B cell (primary cell): ENCODE measurements around the gene THRA. TPM values are rescaled to one million over a fixed set of nuclear protein-coding genes. Genes with fewer than 3 reads are reported as not detected.

Experiments used
- ATAC-seq: fragments of 200-7000 bp; cut with Tn5 transposase; one replicate; pipeline ENCODE4 v1.10.0; 2021; ENCODE audit warnings: low read depth, mild to moderate bottlenecking, moderate number of reproducible peaks, moderate library complexity
- CTCF ChIA-PET: fragments of 350-600 bp; sonication (Branson Sonifier 250); formaldehyde crosslinking; loops from one replicate; lab custom pipeline; 2021; ENCODE audit warnings: antibody characterized with exemption, inconsistent platforms; lab: Charles Lee
- POLR2A ChIA-PET: fragments of 350-600 bp; sonication (Branson Sonifier 250); formaldehyde crosslinking; loops from one replicate; lab custom pipeline; 2021; ENCODE audit warnings: antibody characterized with exemption; lab: Charles Lee
- DNase-seq: peaks from one replicate; pipeline ENCODE4 v3.0.0; 2013
- H2AFZ ChIP-seq: 2 replicates; pipeline ENCODE4 v1.6.1; 2012; ENCODE audit warnings: mild to moderate bottlenecking, low read depth, low read length; ENCODE audit not compliant: insufficient read depth, poor library complexity, severe bottlenecking
- H3K27ac ChIP-seq, 2 donors: 1 replicate in 1 of 2; 2 replicates in 1 of 2; pipeline ENCODE4 v1.5.1; 2012 to 2013; ENCODE audit warnings: low read length in 2 of 2, mild to moderate bottlenecking in 2 of 2, moderate library complexity in 1 of 2
- H3K27me3 ChIP-seq, 4 experiments: fragments of 200-600 bp in 1 of 4; sonication (generic) in 1 of 4; replicated peaks in 1 of 4; 1 replicate in 2 of 4; 2 replicates in 2 of 4; pipeline versions ENCODE4 v1.6.1 to v1.7.0; 2013 to 2016; ENCODE audit warnings: low read length in 3 of 4, mild to moderate bottlenecking in 2 of 4, mixed read lengths in 1 of 4, moderate library complexity in 1 of 4; ENCODE audit not compliant: insufficient read depth in 4 of 4, control insufficient read depth in 3 of 4; ENCODE audit errors: control extremely low read depth in 1 of 4
- H3K36me3 ChIP-seq, 2 experiments: replicated peaks in 1 of 2; 1 replicate in 1 of 2; 2 replicates in 1 of 2; pipeline versions ENCODE4 v1.6.1 to v1.7.1; 2013; ENCODE audit warnings: low read length in 1 of 2; ENCODE audit not compliant: insufficient read depth in 2 of 2, control insufficient read depth in 1 of 2; ENCODE audit errors: control extremely low read depth in 1 of 2, extremely low read depth in 1 of 2
- H3K4me1 ChIP-seq, 2 donors: fragments of 200-600 bp in 1 of 2; sonication (generic) in 1 of 2; 1 replicate in 1 of 2; 2 replicates in 1 of 2; pipeline versions ENCODE4 v1.5.1 to v1.6.1; 2013 to 2017; ENCODE audit warnings: low read length in 2 of 2; ENCODE audit not compliant: control insufficient read depth in 2 of 2, insufficient read depth in 2 of 2
- H3K4me2 ChIP-seq: replicated peaks from 2 replicates; pipeline ENCODE3; 2012; ENCODE audit warnings: mild to moderate bottlenecking, low read depth, low read length; ENCODE audit not compliant: poor library complexity, severe bottlenecking
- H3K4me3 ChIP-seq, 5 experiments: fragments of 200-600 bp in 1 of 5; sonication (generic) in 1 of 5; 1 replicate in 3 of 5; 2 replicates in 2 of 5; pipeline versions ENCODE4 v1.5.1 to v1.7.0; 2011 to 2016; ENCODE audit warnings: low read length in 4 of 5, mild to moderate bottlenecking in 4 of 5, low read depth in 2 of 5, control low read depth in 1 of 5, moderate library complexity in 1 of 5; ENCODE audit not compliant: insufficient read depth in 1 of 5; ENCODE audit errors: control extremely low read depth in 1 of 5, extremely low read depth in 1 of 5
- H3K79me2 ChIP-seq: fragments of 200-600 bp; sonication (generic); one replicate; pipeline ENCODE4 v1.6.0; 2016; ENCODE audit warnings: low read length; ENCODE audit not compliant: control insufficient read depth, insufficient read depth
- H3K9ac ChIP-seq: fragments of 200-600 bp; sonication (generic); 2 replicates; pipeline ENCODE4 v1.6.1; 2017; ENCODE audit warnings: mild to moderate bottlenecking, low read length, moderate library complexity
- H3K9me3 ChIP-seq, 3 donors: one replicate each; pipeline versions ENCODE4 v1.6.1 to v1.7.1; 2013; ENCODE audit warnings: low read length in 2 of 3; ENCODE audit not compliant: control insufficient read depth in 2 of 3, insufficient read depth in 1 of 3; ENCODE audit errors: control extremely low read depth in 1 of 3
- H4K20me1 ChIP-seq: 2 replicates; pipeline ENCODE4 v1.6.0; 2012; ENCODE audit warnings: mild to moderate bottlenecking, low read length; ENCODE audit not compliant: insufficient read depth, control insufficient read depth, poor library complexity, severe bottlenecking
- H3K27ac Mint-ChIP-seq: one replicate; pipeline ENCODE4 v1.8.0; 2021; ENCODE audit warnings: mixed read lengths
- H3K27me3 Mint-ChIP-seq: one replicate; pipeline ENCODE4 v1.8.0; 2021; ENCODE audit warnings: mixed read lengths
- H3K4me1 Mint-ChIP-seq: one replicate; pipeline ENCODE4 v1.8.0; 2021; ENCODE audit warnings: mixed read lengths
- H3K4me3 Mint-ChIP-seq: one replicate; pipeline ENCODE4 v1.8.0; 2021; ENCODE audit warnings: mixed read lengths
- H3K9me3 Mint-ChIP-seq: one replicate; pipeline ENCODE4 v1.8.0; 2022; ENCODE audit warnings: mixed read lengths; ENCODE audit not compliant: insufficient read depth
- CTCF ChIP-seq: fragments of 200-600 bp; IDR thresholded peaks from one replicate; pipeline ENCODE4 v1.8.0; 2022; ENCODE audit warnings: antibody characterized with exemption, mild to moderate bottlenecking
- EZH2 ChIP-seq: IDR thresholded peaks from 2 replicates; pipeline ENCODE4 v1.6.1; 2012; ENCODE audit warnings: borderline replicate concordance, low read depth, mild to moderate bottlenecking, moderate library complexity, low read length; ENCODE audit not compliant: insufficient read depth, poor library complexity, severe bottlenecking
- WGBS: methylation state at CpG from one replicate; pipeline ENCODE4 v1.1.5; 2013; ENCODE audit warnings: missing lambda C conversion rate; ENCODE audit not compliant: insufficient coverage; 5-methylcytosine and 5-hydroxymethylcytosine counted together
- intact Hi-C: fragments of 100-400 bp; cut with micrococcal nuclease; formaldehyde crosslinking; loops from one replicate; pipeline ENCODE4 v1.10.0; 2022
- polyA plus RNA-seq: library from polyadenylated mRNA; depleted of rRNA; stranded (reverse); fragments of >200 nt; gene quantifications from 2 replicates; pipeline ENCODE4 v1.2.3, GENCODE V29; 2012
- total RNA-seq, 2 donors: library from RNA; stranded (reverse); fragments of 120-200 nt in 1 of 2; gene quantifications; 1 replicate in 1 of 2; 2 replicates in 1 of 2; pipeline versions ENCODE4 v1.2.3 to v1.2.4, GENCODE V29; 2013 to 2022

The THRA gene
- total and polyA plus RNA-seq, 2 donors (not counting 1 experiment from before 2014, with no cell fraction given) = 8.0 to 17.1 TPM

GRCh38 chr17:40112191-40112711, 49.5 kb downstream of the THRA start:
- 24% methylated on average over 2 of the region's 2 CpGs for WGBS
- intact Hi-C loops = loop anchor here (2.0 to 5.0 kb wide), 3 partner anchors 35 to 305 kb away; partner anchors contain the start of genes TOP2A and WIPF2

More at GRCh38 chr17:40112191-40112711, 49.5 kb downstream of the THRA start:
- Histone ChIP-seq H3K9ac (no peak overlapping the region), H3K4me3 (no peak overlapping the region), H3K36me3 (no peaks in the 10 kb centered on the region), H3K27me3 (no peaks in the 10 kb centered on the region), H3K79me2 (no peaks in the 10 kb centered on the region), H2AFZ (no peak overlapping the region), H3K27ac (peak overlapping the region in 1 of 2 donors; percentile 53), H3K4me2 (peak overlapping the region; percentile 71), H3K9me3 (no peaks in the 10 kb centered on the region), H3K4me1 (peaks cover 44 to 51% of the 10 kb centered on the region in 2 donors), H4K20me1 (no peaks in the 10 kb centered on the region)
- H3K4me3 Mint-ChIP-seq = no peak overlapping the region
- peak overlapping the region; percentile 80 for H3K27ac Mint-ChIP-seq
- DNase-seq (no peak), ATAC-seq (no peak)
- ChIA-PET POLR2A (interaction anchor here (0.9 to 3.5 kb wide), 9 partner anchors 10 to 79 kb away, joined by 3 to 31 read pairs (median 5); partner anchors contain the start of genes CASC3, MED24, MSL1 and NR1D1), CTCF (interaction anchor here (0.7 to 9.0 kb wide), 41 partner anchors 8 to 383 kb away, joined by 3 to 204 read pairs (median 6); partner anchors contain the start of genes CASC3, CSF3, MED24 and MSL1)
- no peaks in the 10 kb centered on the region for H3K27me3 Mint-ChIP-seq
- no peak for TF ChIP-seq EZH2
- no peak for TF ChIP-seq CTCF
- H3K4me1 Mint-ChIP-seq = peaks cover 54% of the 10 kb centered on the region
- no peaks in the 10 kb centered on the region for H3K9me3 Mint-ChIP-seq
